ENCODE data around the gene ZNF593. TPM values are rescaled to one million over a fixed set of nuclear protein-coding genes. Genes with fewer than 3 reads are reported as not detected.

Gene ZNF593
- total RNA-seq, 1 experiment from 2014 or later = 26.4 TPM

- DNase-seq (ENCODE audit: low read depth) = no peak
These were observed 20.8 kb upstream of the ZNF593 start for GRCh38 chr1:26148887-26149286.

GRCh38 chr1:26153966-26154532 lies 15.7 kb upstream of the ZNF593 start:
- DNase-seq (ENCODE audit: low read depth) = no peak

DNA sequence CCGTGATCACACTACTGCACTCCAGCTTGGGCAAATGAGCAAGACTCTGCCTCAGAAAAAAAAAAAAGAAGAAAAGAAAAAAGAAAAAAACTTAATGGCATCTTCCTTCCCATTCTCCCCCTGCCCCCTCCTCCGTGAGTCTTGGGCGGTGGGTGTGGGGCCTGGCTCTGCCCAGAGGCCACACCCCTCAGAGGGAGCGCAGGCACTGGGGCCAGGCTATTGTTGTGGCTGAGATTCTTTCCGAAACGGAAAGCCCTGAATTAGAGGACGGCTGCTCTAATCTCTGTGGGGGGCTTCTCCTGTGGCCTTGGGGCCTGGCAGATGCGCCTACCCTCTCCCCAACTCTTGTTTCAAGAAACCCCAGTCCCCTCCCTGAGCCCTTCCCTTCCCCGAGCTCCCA lies 15.0 kb upstream of the ZNF593 start:
- no peak for DNase-seq (ENCODE audit: low read depth)

DNA sequence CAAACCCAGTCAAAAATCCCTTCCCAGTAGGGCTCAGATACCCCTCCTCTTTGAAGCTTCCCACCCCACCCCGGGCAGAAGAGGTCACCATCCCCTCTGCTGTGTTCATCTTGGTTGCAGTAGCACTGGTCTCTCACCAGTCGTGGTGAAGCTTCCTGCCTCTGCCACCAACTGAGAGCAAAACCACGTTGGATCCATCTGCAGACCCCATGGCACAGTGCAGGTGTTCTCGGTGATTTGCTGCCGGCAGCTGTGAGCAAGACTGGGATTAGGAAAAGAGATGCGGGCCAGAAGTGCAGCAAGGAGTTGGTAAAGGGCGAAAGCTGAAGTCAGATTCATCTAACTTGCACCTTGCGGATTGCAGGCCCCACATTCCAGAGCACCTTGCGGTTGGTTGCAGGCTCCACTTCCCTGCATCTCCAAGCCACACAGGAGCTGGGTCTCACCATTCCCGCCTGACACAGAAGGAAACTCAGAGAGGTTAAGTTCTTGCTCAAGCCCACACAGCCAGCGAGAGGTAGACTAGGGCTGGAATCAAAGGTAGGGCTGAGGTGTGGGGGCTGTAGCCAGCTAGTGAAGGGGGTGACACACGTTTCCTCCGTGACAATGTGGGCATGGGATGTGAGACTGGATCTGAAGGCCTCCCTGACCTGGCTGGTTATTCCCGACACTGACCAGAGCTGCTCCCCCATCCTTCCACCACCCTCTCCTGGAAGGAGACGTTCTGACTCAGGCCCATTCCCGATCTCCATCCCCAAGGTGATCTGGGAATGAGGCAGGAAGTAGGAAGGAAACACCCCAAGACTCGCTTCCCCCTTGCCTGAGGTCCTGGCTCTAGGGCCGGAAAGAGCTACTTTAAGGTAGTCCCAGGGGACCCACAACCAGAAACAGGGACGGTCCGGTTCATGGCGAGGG lies 14.1 kb upstream of the ZNF593 start:
- no peak for DNase-seq (ENCODE audit: low read depth)

GRCh38 chr1:26156285-26157038 lies 13.2 kb upstream of the ZNF593 start:
- peak; percentile 15 for DNase-seq (ENCODE audit: low read depth)

DNA sequence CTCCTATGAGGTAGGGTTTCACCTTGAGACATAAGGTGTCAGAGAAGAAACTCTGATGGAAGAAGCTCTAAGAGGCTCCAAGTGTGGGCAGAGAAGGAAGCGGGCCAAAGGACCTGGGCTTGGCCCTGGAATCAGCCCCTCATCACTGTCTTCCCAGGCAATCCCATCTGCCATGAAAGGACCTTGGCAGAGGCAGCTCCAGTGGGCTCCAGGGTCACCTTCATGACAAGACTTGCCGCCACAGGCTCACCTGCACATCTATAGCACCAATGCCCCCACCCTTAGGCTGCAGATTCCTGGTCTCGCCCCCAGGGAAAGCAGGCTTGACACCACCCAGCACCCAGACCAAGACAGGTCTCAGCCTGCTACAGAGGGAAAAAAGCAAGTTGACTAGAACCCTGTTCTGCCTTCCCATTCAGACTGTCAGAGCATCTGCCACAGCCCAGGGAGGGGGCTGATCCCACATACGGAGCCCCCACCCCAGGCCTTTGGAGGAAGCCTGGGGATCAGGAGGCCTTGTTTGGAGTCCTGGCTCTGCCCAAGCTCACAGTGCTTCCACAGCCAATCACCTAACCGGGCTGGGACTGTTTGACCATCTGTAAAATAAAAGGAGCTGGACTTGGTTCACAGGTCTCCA lies 11.3 kb upstream of the ZNF593 start:
- DNase-seq (ENCODE audit: low read depth) = no peak

DNA sequence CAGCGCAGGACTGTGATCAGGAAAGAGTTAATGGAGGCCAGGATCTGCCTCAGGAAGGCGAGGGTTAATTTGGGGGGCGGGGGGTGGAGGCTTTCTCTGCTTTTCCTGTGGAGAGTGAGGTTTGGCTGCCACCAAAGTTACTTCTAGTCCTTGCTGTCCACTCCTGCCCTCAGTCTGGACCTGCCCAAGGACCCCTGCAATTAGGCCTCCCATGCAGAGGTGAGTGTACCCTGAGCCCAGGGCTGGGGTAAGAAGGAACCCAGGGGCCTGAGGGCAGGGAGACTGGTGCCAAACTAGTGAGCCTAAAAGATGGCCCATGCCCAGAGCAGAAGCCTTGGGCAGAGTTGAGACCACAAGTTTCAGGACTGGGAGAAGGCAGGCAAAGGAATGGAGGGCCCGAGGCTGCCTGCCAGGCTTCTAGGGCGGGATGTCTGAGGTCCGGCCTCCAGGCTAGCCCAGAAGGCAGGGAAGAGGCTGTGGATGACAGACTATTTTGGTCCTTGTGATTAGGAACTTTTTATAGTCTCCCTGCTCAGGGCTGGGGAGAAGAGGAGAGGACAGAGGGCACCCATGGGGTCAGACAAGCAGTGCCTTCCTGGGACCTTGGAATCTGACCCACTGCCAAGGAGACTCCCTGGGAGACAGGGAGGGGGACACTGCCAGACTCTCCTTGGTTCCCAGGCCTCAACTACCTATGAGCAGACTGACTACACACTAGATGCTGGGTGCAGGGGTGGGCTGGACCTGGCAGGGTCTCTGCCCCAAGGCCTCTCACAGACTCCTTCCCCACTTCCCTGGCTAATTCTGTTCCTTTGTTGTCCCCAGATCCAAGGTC lies 10.6 kb upstream of the ZNF593 start, which contains the start of gene FAM110D:
FAM110D (plus strand) TSS at position 172 of the 835 bp plus-strand sequence. CDS start 2,213 bp downstream, outside the sequence.
- no peak for DNase-seq (ENCODE audit: low read depth)

GRCh38 chr1:26159743-26160039 lies 10.0 kb upstream of the ZNF593 start:
- no peak for DNase-seq (ENCODE audit: low read depth)

GRCh38 chr1:26160527-26161414 lies 8.9 kb upstream of the ZNF593 start:
- DNase-seq (ENCODE audit: low read depth) = no peak

- peak; percentile 49 for DNase-seq (ENCODE audit: low read depth)
These were observed 8.1 kb upstream of the ZNF593 start for GRCh38 chr1:26161415-26162219.

- no peak for DNase-seq (ENCODE audit: low read depth)
These were observed 7.4 kb upstream of the ZNF593 start for GRCh38 chr1:26162220-26162709.

GRCh38 chr1:26163684-26164035 lies 6.0 kb upstream of the ZNF593 start:
- no peak for DNase-seq (ENCODE audit: low read depth)

GRCh38 chr1:26164036-26164860 lies 5.5 kb upstream of the ZNF593 start:
- DNase-seq (ENCODE audit: low read depth) = no peak

- no peak for DNase-seq (ENCODE audit: low read depth)
These were observed 4.6 kb upstream of the ZNF593 start for GRCh38 chr1:26164861-26165842.

- DNase-seq (ENCODE audit: low read depth) = no peak
These were observed 2.9 kb upstream of the ZNF593 start for GRCh38 chr1:26166719-26167281.

DNA sequence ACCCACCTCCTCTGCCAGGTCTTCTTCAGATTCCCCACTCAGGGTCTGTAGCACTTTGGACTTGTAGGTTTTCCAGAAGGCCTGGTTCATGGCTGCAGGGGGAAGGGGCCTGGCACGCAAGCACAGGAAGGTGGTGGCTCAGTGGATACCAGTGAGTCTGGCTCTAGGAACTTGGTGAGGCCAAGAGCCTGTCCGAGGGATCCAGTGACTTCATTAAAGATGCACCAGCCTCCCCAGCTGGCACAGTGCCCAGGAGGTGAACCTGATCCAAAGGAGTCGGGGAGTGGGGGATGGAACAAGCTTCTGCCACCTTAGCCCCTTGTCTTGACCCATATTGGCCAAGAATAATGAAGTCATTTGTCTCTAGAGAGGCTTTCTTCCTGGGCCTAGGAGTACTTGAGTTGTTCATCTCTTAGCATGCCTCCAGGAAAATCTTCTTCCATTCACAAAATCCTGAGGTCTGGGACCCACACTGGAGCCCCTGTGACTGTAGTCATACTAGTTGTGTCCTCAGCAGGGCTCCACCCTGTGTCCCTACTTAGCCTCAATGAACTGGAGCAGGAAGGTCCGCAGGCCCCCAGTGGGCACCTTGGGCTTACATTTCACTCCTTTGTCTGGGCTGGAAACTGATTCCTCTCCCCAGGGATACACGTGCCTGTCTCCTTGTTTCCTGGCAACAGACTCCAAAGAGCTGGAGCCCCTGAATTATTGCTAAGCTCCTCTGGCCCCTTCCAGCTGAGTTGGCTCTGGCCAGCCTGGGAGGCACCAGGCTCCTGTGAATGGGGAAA lies 1.1 kb upstream of the ZNF593 start, which contains the start of gene C1orf232:
C1orf232 (minus strand) TSS at position 554 of the 788 bp plus-strand sequence; CDS start at position 90, 464 bp downstream.
- DNase-seq (ENCODE audit: low read depth) = no peak
